Spinal cord (tissue), 10 donors: ENCODE results near the gene SRPK2. TPM values are rescaled to one million over a fixed set of nuclear protein-coding genes. Genes with fewer than 3 reads are reported as not detected.

Source experiments
- DNase-seq, 6 donors: peaks; one replicate each; pipeline versions ENCODE4 v3.0.0 to v3.0.0-alpha.2; 2013 to 2015; ENCODE audit warnings: low spot score in 6 of 6, low read depth in 4 of 6
- H3K27ac ChIP-seq: one replicate; pipeline ENCODE4 v1.5.1; 2013; ENCODE audit warnings: low read depth, low read length, control low read depth
- H3K27me3 ChIP-seq: one replicate; pipeline ENCODE4 v1.6.1; 2013; ENCODE audit warnings: low read length; ENCODE audit not compliant: control insufficient read depth, insufficient read depth
- H3K36me3 ChIP-seq: one replicate; pipeline ENCODE4 v1.6.1; 2013; ENCODE audit warnings: low read length; ENCODE audit not compliant: control insufficient read depth, insufficient read depth
- H3K4me1 ChIP-seq: one replicate; pipeline ENCODE4 v1.6.1; 2013; ENCODE audit warnings: low read length; ENCODE audit not compliant: control insufficient read depth, insufficient read depth
- H3K4me3 ChIP-seq: one replicate; pipeline ENCODE4 v1.5.1; 2013; ENCODE audit warnings: low read depth, low read length, control low read depth
- H3K9me3 ChIP-seq: one replicate; pipeline ENCODE4 v1.6.1; 2013; ENCODE audit warnings: low read length; ENCODE audit not compliant: control insufficient read depth, insufficient read depth
- WGBS: methylation state at CpG from one replicate; pipeline ENCODE4 v1.1.5; 2013; ENCODE audit warnings: missing lambda C conversion rate; ENCODE audit not compliant: insufficient coverage; 5-methylcytosine and 5-hydroxymethylcytosine counted together
- polyA plus RNA-seq, 2 donors: library from polyadenylated mRNA; unstranded; fragments of 120-200 nt; gene quantifications; one replicate each; pipeline ENCODE4 v1.2.1, GENCODE V29; 2013; ENCODE audit not compliant: insufficient read length in 2 of 2
- total RNA-seq, 2 donors: library from RNA; depleted of rRNA in 1 of 2; stranded (reverse); fragments of 120-200 nt in 1 of 2; fragments of >200 nt in 1 of 2; gene quantifications; one replicate each; pipeline versions ENCODE4 v1.2.3 to v1.2.4, GENCODE V29; 2013 to 2014
- donor health status: healthy.

SRPK2 gene
- total and polyA plus RNA-seq, 4 donors = 79.8 to 252 (median 126) TPM

DNA sequence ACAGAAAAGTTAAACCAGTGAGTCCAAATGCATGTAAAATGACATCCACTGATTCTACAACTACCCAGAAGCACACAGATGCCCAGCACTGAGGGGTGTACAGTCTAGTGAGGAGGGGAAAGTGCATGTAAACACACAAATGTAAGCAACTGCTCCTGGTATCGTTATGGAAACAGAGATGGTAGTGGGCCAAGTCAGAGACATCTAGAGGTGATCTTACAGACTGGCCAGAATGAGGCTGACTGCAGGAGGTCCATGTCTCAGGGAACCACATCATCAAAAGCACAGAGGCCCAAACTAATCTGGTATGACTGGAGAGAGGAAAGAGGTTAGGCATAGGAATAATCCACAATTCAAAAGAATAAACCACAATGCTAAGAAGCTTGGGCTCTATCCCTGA lies 176.5 kb downstream of the SRPK2 start:
- no CpG with 5 or more reads among the region's 1 CpG for WGBS
- Histone ChIP-seq H3K9me3 (peaks cover 3% of the 10 kb centered on the region), H3K27ac (no peak overlapping the region)

DNA sequence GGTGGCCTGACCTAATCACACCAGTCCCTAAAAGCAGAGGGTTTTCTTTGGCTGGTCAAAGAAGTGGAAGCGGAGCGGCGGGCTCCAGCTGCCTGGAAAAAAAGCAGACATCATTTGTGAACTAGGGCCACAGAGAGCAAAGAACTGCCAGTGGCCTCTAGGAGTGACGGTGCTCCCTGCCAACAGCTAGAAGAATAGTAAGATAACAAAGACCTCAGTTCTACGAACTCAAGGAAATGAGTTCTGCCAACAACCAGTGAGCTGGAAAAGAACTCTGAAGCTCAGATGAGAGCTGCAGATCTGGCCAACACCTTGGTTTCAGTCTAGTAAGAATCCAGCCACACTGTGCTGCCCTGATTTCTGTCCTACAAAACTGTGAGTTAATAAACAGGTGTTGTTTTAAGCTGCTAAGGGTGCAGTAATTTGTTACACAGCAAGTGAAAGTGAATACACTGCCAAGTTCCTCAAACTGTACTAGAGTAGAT lies 178.0 kb downstream of the SRPK2 start:
- peak overlapping the region; percentile 3 for H3K27ac ChIP-seq
- peak in 2 of 6 donors; percentile 13 to 59 for DNase-seq
- peaks cover 3% of the 10 kb centered on the region for H3K9me3 ChIP-seq
- 13% methylated on average over 2 of the region's 5 CpGs for WGBS
- H3K4me3 ChIP-seq = no peak overlapping the region
- peaks cover 9% of the 10 kb centered on the region for H3K4me1 ChIP-seq
- H3K27me3 ChIP-seq = no peaks in the 10 kb centered on the region
- no peaks in the 10 kb centered on the region for H3K36me3 ChIP-seq

More for the DNA sequence above, 176.5 kb downstream of the SRPK2 start:
- DNase-seq = no peak
- no peaks in the 10 kb centered on the region for H3K36me3 ChIP-seq
- peaks cover 9% of the 10 kb centered on the region for H3K4me1 ChIP-seq
- no peaks in the 10 kb centered on the region for H3K27me3 ChIP-seq
- no peak overlapping the region for H3K4me3 ChIP-seq

DNA sequence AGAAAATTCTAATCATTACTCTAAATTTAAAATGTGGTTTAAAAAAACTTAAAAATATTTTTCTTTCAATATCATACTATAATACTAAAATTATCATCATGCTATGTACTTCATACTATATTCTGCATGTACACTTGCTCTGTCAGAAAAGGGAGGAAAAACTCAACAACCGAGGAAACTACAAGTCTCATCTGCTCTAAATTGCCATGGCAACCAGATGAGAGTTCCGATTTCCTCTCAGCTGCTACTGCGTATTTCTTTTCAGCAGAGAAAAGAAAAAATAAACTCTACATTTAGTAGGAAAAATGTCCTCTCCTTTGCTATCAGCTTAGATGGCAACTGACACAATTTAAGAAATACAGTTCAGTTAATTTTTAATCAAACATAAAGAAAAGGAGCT lies 178.9 kb downstream of the SRPK2 start:
- no peaks in the 10 kb centered on the region for H3K36me3 ChIP-seq
- peaks cover 2% of the 10 kb centered on the region for H3K9me3 ChIP-seq
- WGBS = no CpG with 5 or more reads among the region's 3 CpGs
- peaks cover 9% of the 10 kb centered on the region for H3K4me1 ChIP-seq
- DNase-seq = peak in 4 of 6 donors; percentile 29 to 88 (median 54)
- H3K4me3 ChIP-seq = no peak overlapping the region
- no peaks in the 10 kb centered on the region for H3K27me3 ChIP-seq
- H3K27ac ChIP-seq = no peak overlapping the region

DNA sequence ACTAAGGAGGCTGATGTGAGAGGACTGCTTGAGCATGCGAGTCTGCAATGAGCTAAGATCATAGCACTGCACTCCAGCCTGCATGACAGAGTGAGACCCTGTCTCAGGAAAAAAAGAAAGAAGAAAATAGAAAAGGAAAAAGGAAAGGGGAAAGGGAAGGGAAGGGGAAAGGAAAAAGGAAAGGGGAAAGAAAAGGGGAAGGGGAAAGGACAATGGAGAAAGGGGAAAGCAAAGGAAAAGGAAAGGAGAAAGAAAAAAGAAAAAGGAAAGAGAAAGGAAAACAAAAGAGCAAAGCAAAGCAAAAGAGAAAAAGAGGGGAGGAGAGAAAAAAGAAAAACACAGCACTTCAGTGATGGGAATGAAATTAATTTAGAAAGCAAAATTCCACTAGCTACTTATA lies 179.3 kb downstream of the SRPK2 start:
- Histone ChIP-seq H3K27me3 (no peaks in the 10 kb centered on the region), H3K4me1 (peaks cover 11% of the 10 kb centered on the region), H3K36me3 (no peaks in the 10 kb centered on the region), H3K9me3 (no peaks in the 10 kb centered on the region), H3K27ac (no peak overlapping the region), H3K4me3 (no peak overlapping the region)
- no peak for DNase-seq
- WGBS = 53% methylated on average over 1 of the region's 1 CpG

DNA sequence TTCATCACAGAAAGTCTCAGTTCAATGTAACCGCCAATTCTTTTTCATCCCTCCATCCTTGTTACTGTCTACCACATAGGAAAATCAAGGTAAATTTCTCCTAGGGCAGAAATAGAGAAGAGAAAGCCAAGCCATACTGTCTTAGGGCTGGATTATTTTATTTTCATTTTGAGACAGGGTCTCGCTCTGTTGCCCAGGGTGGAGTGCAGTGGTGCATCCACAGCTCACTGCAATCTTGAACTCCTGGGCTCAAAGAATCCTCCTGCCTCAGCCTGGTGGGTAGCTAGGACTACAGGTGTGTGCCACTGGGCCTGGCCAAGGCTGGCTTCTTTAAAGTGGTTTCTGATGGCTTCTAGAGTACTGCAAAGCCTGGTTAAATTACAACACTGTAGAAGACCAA lies 181.7 kb downstream of the SRPK2 start:
- WGBS = 78% methylated on average over 1 of the region's 2 CpGs
- H3K4me1 ChIP-seq = peaks cover 20% of the 10 kb centered on the region
- DNase-seq = no peak
- no peak overlapping the region for H3K27ac ChIP-seq
- no peaks in the 10 kb centered on the region for H3K9me3 ChIP-seq
- H3K4me3 ChIP-seq = no peak overlapping the region
- H3K36me3 ChIP-seq = peaks cover 3% of the 10 kb centered on the region
- no peaks in the 10 kb centered on the region for H3K27me3 ChIP-seq

DNA sequence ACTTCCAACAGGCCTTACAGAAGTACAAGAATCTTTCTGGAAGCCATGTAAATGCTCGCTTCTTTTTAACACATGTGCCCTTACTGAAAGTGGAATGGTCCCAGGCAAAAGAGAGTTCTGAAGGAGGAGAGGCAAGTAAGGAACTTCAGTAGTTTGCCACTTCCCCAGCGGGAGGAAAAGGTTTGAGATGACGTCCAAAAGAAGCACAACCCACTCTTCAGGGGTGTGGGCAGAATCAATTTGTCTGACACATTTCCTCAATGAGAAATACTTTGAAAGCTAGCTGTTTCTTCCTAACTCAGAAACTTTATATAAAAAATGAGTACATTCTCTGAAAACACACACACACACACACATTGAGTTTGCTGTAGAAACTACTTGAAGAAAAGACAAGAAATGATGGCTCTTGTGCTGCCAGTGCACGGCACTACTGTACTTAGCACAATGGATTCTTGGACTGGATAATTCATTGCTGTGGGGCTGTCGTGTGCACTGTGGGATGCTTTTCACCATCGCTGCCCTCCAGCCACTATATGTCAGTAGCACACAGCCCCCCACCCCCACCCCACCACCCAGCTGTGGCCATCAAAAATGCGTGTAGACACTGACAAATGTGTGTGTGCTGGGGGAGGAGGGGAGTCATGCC lies 183.0 kb downstream of the SRPK2 start:
- Histone ChIP-seq H3K9me3 (no peaks in the 10 kb centered on the region), H3K27me3 (no peaks in the 10 kb centered on the region), H3K4me1 (peaks cover 19% of the 10 kb centered on the region), H3K4me3 (no peak overlapping the region), H3K27ac (no peak overlapping the region), H3K36me3 (peaks cover 6% of the 10 kb centered on the region)
- peak in 1 of 6 donors; percentile 33 for DNase-seq
- no CpG with 5 or more reads among the region's 7 CpGs for WGBS

DNA sequence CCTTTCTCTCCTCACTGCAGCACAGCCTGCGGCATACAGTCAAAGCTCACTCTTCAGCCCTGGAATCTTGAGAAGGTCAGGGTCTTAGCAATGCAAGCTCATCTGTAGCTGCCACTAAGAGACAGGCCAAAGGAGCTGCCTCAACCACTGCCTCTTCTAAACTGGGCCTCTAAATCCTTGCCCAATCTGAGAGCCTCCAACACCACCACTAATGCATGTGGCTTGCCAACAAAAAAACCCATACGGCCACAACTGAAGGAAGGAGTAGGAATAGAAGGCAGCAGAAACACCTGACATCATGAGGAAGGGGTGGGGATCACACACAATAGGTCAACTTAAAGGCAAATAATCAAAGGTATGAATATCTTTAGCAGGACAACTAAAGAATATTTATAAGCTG lies 183.8 kb downstream of the SRPK2 start:
- WGBS = 100% methylated on average over 1 of the region's 2 CpGs
- no peak for DNase-seq
- Histone ChIP-seq H3K4me3 (no peak overlapping the region), H3K27ac (no peak overlapping the region), H3K9me3 (no peaks in the 10 kb centered on the region), H3K36me3 (peaks cover 6% of the 10 kb centered on the region), H3K27me3 (no peaks in the 10 kb centered on the region), H3K4me1 (peaks cover 17% of the 10 kb centered on the region)

DNA sequence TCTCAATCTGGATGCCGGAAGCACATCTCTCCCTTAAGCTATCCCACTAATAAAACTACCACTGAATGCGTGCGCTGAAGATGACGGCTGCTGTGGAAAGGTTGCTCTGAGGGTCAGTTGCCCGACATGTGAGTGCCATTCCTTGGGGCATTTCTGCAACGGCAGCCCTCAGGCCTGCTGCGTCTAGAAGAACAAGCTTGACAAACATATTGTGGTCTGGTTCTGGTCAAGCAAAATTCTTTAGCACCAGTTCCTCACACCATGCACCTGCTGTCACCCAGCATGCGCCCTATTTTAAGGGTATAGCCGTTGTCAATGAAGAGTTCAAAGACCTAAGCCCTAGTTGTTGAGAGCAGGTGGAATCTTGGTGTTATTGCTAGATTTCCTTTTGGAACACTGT lies 184.2 kb downstream of the SRPK2 start:
- peaks cover 17% of the 10 kb centered on the region for H3K4me1 ChIP-seq
- no peak overlapping the region for H3K27ac ChIP-seq
- H3K9me3 ChIP-seq = no peaks in the 10 kb centered on the region
- DNase-seq = no peak
- no peaks in the 10 kb centered on the region for H3K27me3 ChIP-seq
- WGBS = 64% methylated on average over 6 of the region's 9 CpGs
- H3K36me3 ChIP-seq = peaks cover 6% of the 10 kb centered on the region
- H3K4me3 ChIP-seq = no peak overlapping the region

DNA sequence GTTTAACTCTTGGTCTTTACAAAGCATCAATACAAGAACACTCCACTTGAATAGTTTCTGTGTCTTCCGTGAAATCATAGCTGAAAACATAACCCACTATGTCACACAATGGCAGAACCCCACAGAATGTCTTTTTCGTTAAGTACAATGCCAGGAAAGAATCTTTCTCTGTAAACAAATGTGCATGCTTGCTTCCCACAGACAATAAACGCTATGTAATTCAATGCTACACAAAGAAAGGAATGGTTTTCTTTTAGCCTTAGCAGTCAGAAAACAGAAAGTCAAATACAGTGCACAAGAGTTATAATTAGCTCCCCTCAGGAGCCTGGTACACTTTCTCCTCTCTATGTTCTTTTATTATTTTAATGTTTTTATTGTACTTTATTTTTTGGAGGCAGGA lies 186.1 kb downstream of the SRPK2 start:
- no peaks in the 10 kb centered on the region for H3K27me3 ChIP-seq
- peak overlapping the region; percentile 42 for H3K27ac ChIP-seq
- peak in 1 of 6 donors; percentile 44 for DNase-seq
- peaks cover 11% of the 10 kb centered on the region for H3K4me1 ChIP-seq
- no peak overlapping the region for H3K4me3 ChIP-seq
- H3K36me3 ChIP-seq = peaks cover 6% of the 10 kb centered on the region
- H3K9me3 ChIP-seq = no peaks in the 10 kb centered on the region
- 50% methylated on average over 2 of the region's 3 CpGs for WGBS

DNA sequence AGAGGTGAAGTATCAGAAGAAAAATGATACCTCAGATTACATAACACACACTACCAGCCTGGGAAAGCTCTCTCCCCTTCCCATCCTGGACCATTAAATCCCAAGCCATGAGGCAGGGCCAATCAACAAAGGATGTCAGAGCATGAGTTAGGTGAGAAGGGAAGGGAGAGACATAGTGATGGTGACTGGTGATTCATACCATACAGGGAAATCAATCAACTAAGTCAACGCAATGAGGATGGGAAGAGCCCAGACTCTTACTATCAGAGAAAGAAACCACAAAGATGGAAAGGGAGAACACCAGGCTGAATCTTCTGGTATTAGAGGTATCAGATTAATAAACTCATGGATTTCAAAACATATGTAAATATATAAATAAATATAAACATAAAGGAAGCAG lies 189.3 kb downstream of the SRPK2 start:
- Histone ChIP-seq H3K4me3 (no peak overlapping the region), H3K27me3 (no peaks in the 10 kb centered on the region), H3K9me3 (no peaks in the 10 kb centered on the region), H3K4me1 (peaks cover 14% of the 10 kb centered on the region), H3K36me3 (peaks cover 6% of the 10 kb centered on the region), H3K27ac (no peak overlapping the region)
- DNase-seq = no peak
- WGBS = no CpG with 5 or more reads among the region's 1 CpG
